ENCODE data around the gene PCGF2.
A peak's percentile ranks its signal among the peaks of the same experiment; 100 is the strongest.

Gene PCGF2

GRCh38 chr17:38702916-38703741 lies 45.0 kb downstream of the PCGF2 start (continued):
- TF ChIP-seq ZNF843 (tag by site-specific recombination; IDR thresholded peaks at IDR 0.05) (no peak), ZNF335 (tag by site-specific recombination; conservative IDR thresholded peaks at IDR 0.05) (no peak; the same call in 1 of the 2 replicates), ZNF148 (tag by site-specific recombination; IDR thresholded peaks at IDR 0.05; ENCODE audit: borderline replicate concordance) (no peak), SP3 (tag by site-specific recombination; IDR thresholded peaks at IDR 0.05) (no peak), BCL11A (tag by site-specific recombination; IDR thresholded peaks at IDR 0.05; ENCODE audit: low read depth) (peak; percentile 23; the same call in 1 of the 2 replicates), ZNF830 (tag by site-specific recombination; IDR thresholded peaks at IDR 0.05; ENCODE audit: low read depth) (no peak), ZNF24 (tag by site-specific recombination; IDR thresholded peaks at IDR 0.05) (peak; percentile 5; the same call in 1 of the 2 replicates), ZFP69B (tag by site-specific recombination; IDR thresholded peaks at IDR 0.05) (no peak), ZBTB17 (tag by site-specific recombination; IDR thresholded peaks at IDR 0.05) (0 out of 2 replicates have a peak, but pooled peaks have one; percentile 0), ZNF561 (tag by site-specific recombination; IDR thresholded peaks at IDR 0.05; ENCODE audit: borderline replicate concordance) (no peak), WT1 (tag by site-specific recombination; IDR thresholded peaks at IDR 0.05) (no peak), ZNF138 (tag by site-specific recombination; IDR thresholded peaks at IDR 0.05; ENCODE audit: borderline replicate concordance) (no peak), ZSCAN18 (tag by site-specific recombination; IDR thresholded peaks at IDR 0.05) (no peak), SCRT2 (tag by site-specific recombination; IDR thresholded peaks at IDR 0.05) (peak; percentile 8; the same call in 1 of the 2 replicates), ZSCAN16 (tag by site-specific recombination; IDR thresholded peaks at IDR 0.05) (peak; percentile 84), ZSCAN30 (tag by site-specific recombination; IDR thresholded peaks at IDR 0.05) (peak; percentile 71), ZNF768 (tag by site-specific recombination; IDR thresholded peaks at IDR 0.05) (0 out of 2 replicates have a peak, but pooled peaks have one; percentile 49), ZNF184 (tag by site-specific recombination; IDR thresholded peaks at IDR 0.05) (no peak), ZBTB1 (tag by site-specific recombination; IDR thresholded peaks at IDR 0.05) (no peak), GLI4 (tag by site-specific recombination; IDR thresholded peaks at IDR 0.05) (no peak), HOXA7 (CRISPR knock-in tag; IDR thresholded peaks at IDR 0.05; ENCODE audit: borderline replicate concordance) (no peak), ZNF239 (tag by site-specific recombination; IDR thresholded peaks at IDR 0.05) (no peak), YY2 (tag by site-specific recombination; IDR thresholded peaks at IDR 0.05) (no peak), HOXD13 (CRISPR knock-in tag; IDR thresholded peaks at IDR 0.05; ENCODE audit: borderline replicate concordance) (no peak), ZBTB20 (tag by site-specific recombination; IDR thresholded peaks at IDR 0.05) (peak; percentile 13; the same call in 1 of the 2 replicates), ZNF366 (tag by site-specific recombination; conservative IDR thresholded peaks at IDR 0.05) (0 out of 2 replicates have a peak, but pooled peaks have one; percentile 9), ZNF529 (tag by site-specific recombination; IDR thresholded peaks at IDR 0.05; ENCODE audit: insufficient replicate concordance) (no peak), ZNF510 (tag by site-specific recombination; IDR thresholded peaks at IDR 0.05; ENCODE audit: insufficient replicate concordance) (no peak)
- TF ChIP-seq, protein P1, sequence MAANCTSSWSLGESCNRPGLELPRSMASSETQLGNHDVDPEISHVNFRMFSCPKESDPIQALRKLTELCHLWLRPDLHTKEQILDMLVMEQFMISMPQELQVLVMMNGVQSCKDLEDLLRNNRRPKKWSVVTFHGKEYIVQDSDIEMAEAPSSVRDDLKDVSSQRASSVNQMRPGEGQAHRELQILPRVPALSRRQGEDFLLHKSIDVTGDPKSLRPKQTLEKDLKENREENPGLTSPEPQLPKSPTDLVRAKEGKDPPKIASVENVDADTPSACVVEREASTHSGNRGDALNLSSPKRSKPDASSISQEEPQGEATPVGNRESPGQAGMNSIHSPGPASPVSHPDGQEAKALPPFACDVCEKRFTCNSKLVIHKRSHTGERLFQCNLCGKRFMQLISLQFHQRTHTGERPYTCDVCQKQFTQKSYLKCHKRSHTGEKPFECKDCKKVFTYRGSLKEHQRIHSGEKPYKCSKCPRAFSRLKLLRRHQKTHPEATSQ (tag by site-specific recombination; IDR thresholded peaks at IDR 0.05) = 0 out of 2 replicates have a peak, but pooled peaks have one; percentile 31
- TF ChIP-seq, protein P2, sequence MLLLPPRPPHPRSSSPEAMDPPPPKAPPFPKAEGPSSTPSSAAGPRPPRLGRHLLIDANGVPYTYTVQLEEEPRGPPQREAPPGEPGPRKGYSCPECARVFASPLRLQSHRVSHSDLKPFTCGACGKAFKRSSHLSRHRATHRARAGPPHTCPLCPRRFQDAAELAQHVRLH (tag by site-specific recombination; IDR thresholded peaks at IDR 0.05) = peak; percentile 72; the same call in 1 of the 2 replicates
- TF ChIP-seq, protein P3, sequence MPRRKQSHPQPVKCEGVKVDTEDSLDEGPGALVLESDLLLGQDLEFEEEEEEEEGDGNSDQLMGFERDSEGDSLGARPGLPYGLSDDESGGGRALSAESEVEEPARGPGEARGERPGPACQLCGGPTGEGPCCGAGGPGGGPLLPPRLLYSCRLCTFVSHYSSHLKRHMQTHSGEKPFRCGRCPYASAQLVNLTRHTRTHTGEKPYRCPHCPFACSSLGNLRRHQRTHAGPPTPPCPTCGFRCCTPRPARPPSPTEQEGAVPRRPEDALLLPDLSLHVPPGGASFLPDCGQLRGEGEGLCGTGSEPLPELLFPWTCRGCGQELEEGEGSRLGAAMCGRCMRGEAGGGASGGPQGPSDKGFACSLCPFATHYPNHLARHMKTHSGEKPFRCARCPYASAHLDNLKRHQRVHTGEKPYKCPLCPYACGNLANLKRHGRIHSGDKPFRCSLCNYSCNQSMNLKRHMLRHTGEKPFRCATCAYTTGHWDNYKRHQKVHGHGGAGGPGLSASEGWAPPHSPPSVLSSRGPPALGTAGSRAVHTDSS (tag by site-specific recombination; IDR thresholded peaks at IDR 0.05) = no peak
- TF ChIP-seq, protein P4, sequence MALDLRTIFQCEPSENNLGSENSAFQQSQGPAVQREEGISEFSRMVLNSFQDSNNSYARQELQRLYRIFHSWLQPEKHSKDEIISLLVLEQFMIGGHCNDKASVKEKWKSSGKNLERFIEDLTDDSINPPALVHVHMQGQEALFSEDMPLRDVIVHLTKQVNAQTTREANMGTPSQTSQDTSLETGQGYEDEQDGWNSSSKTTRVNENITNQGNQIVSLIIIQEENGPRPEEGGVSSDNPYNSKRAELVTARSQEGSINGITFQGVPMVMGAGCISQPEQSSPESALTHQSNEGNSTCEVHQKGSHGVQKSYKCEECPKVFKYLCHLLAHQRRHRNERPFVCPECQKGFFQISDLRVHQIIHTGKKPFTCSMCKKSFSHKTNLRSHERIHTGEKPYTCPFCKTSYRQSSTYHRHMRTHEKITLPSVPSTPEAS (tag by site-specific recombination; IDR thresholded peaks at IDR 0.05) = 0 out of 2 replicates have a peak, but pooled peaks have one; percentile 22
